Liver (tissue), 9 donors: ENCODE data around the gene CEACAM1. TPM values are rescaled to one million over a fixed set of nuclear protein-coding genes. Genes with fewer than 3 reads are reported as not detected.

Experiments used
- DNase-seq: peaks from one replicate; pipeline ENCODE4 v3.0.0-alpha.2; 2017; ENCODE audit warnings: low spot score
- H3K27ac ChIP-seq, 2 donors: one replicate each; pipeline ENCODE4 v1.7.0; 2013; ENCODE audit warnings: inconsistent platforms in 2 of 2, low read length in 2 of 2, control low read depth in 1 of 2, low read depth in 1 of 2, mild to moderate bottlenecking in 1 of 2
- H3K27me3 ChIP-seq, 4 donors: one replicate each; pipeline versions ENCODE4 v1.6.1 to v1.7.0; 2013; ENCODE audit warnings: low read length in 3 of 4, inconsistent platforms in 1 of 4, mild to moderate bottlenecking in 1 of 4, moderate library complexity in 1 of 4; ENCODE audit not compliant: control insufficient read depth in 4 of 4, insufficient read depth in 4 of 4
- H3K36me3 ChIP-seq, 4 donors: one replicate each; pipeline versions ENCODE4 v1.6.1 to v1.7.0; 2013; ENCODE audit warnings: low read length in 3 of 4, mild to moderate bottlenecking in 3 of 4, low read depth in 1 of 4, moderate library complexity in 1 of 4; ENCODE audit not compliant: control insufficient read depth in 4 of 4, insufficient read depth in 3 of 4
- H3K4me1 ChIP-seq, 4 donors: one replicate each; pipeline versions ENCODE4 v1.6.1 to v1.7.0; 2013; ENCODE audit warnings: low read length in 3 of 4, mild to moderate bottlenecking in 3 of 4, moderate library complexity in 1 of 4; ENCODE audit not compliant: control insufficient read depth in 4 of 4, insufficient read depth in 4 of 4
- H3K4me3 ChIP-seq, 3 donors: one replicate each; pipeline versions ENCODE4 v1.6.1 to v1.7.0; 2013; ENCODE audit warnings: low read length in 3 of 3, control low read depth in 1 of 3, low read depth in 1 of 3, mild to moderate bottlenecking in 1 of 3
- H3K9ac ChIP-seq, 2 donors: one replicate each; pipeline ENCODE4 v1.7.0; 2013; ENCODE audit warnings: low read length in 2 of 2, mild to moderate bottlenecking in 2 of 2, moderate library complexity in 2 of 2, control low read depth in 1 of 2, low read depth in 1 of 2
- H3K9me3 ChIP-seq, 4 donors: one replicate each; pipeline versions ENCODE4 v1.6.1 to v1.7.0; 2013; ENCODE audit warnings: low read length in 3 of 4; ENCODE audit not compliant: control insufficient read depth in 4 of 4
- ATF3 ChIP-seq: IDR thresholded peaks from 2 replicates; pipeline ENCODE4 v1.6.1; 2016; ENCODE audit warnings: antibody characterized with exemption
- EGR1 ChIP-seq, 2 donors: IDR thresholded peaks; 2 replicates each; pipeline ENCODE4 v1.6.1; 2016 to 2018; ENCODE audit warnings: antibody characterized with exemption in 2 of 2, low read depth in 2 of 2
- FOXA2 ChIP-seq: IDR thresholded peaks from 2 replicates; pipeline ENCODE4 v1.6.1; 2016; ENCODE audit warnings: antibody characterized with exemption
- GABPA ChIP-seq, 2 donors: IDR thresholded peaks in 1 of 2; conservative IDR thresholded peaks in 1 of 2; 2 replicates each; pipeline ENCODE4 v1.6.1; 2016; ENCODE audit warnings: antibody characterized with exemption in 2 of 2, mild to moderate bottlenecking in 1 of 2, moderate library complexity in 1 of 2
- HNF4A ChIP-seq, 2 donors: conservative IDR thresholded peaks; 2 replicates each; pipeline ENCODE4 v1.6.1; 2016; ENCODE audit warnings: antibody characterized with exemption in 2 of 2, mild to moderate bottlenecking in 2 of 2
- HNF4G ChIP-seq: IDR thresholded peaks from 2 replicates; pipeline ENCODE4 v1.6.1; 2016; ENCODE audit warnings: antibody characterized with exemption
- MAX ChIP-seq: IDR thresholded peaks from 2 replicates; pipeline ENCODE4 v1.6.1; 2016; ENCODE audit warnings: antibody characterized with exemption
- NR2F2 ChIP-seq: IDR thresholded peaks from 2 replicates; pipeline ENCODE4 v1.6.1; 2016; ENCODE audit warnings: antibody characterized with exemption
- RAD21 ChIP-seq, 2 donors: IDR thresholded peaks; 2 replicates each; pipeline ENCODE4 v1.6.1; 2016; ENCODE audit warnings: antibody characterized with exemption in 2 of 2, mild to moderate bottlenecking in 2 of 2
- REST ChIP-seq: IDR thresholded peaks from 2 replicates; pipeline ENCODE4 v1.6.1; 2016; ENCODE audit warnings: antibody characterized with exemption, mild to moderate bottlenecking
- RXRA ChIP-seq, 2 donors: IDR thresholded peaks; 2 replicates each; pipeline ENCODE4 v1.6.1; 2017 to 2018; ENCODE audit warnings: antibody characterized with exemption in 2 of 2, mild to moderate bottlenecking in 1 of 2
- TAF1 ChIP-seq: conservative IDR thresholded peaks from 2 replicates; pipeline ENCODE4 v1.6.1; 2016; ENCODE audit warnings: antibody characterized with exemption, mild to moderate bottlenecking
- ZBTB33 ChIP-seq: IDR thresholded peaks from 2 replicates; pipeline ENCODE4 v1.6.1; 2016; ENCODE audit warnings: antibody characterized with exemption
- WGBS: extraction: QIAGEN DNeasy Blood & Tissue Kit; methylation state at CpG from one replicate; pipeline ENCODE4 v1.1.7; 2013; 5-methylcytosine and 5-hydroxymethylcytosine counted together
- polyA plus RNA-seq, 2 donors: library from polyadenylated mRNA; stranded (reverse) in 1 of 2; unstranded in 1 of 2; fragments of 200-250 nt in 1 of 2; fragments of >200 nt in 1 of 2; fragmentation: Nextera tagmentation in 1 of 2; extraction: Ambion mirVana in 1 of 2; gene quantifications; one replicate each; pipeline versions ENCODE4 v1.2.1 to v1.2.3, GENCODE V29; 2013 to 2015
- total RNA-seq, 2 donors: library from RNA; depleted of rRNA; stranded (reverse); fragments of >200 nt; gene quantifications; one replicate each; pipeline ENCODE4 v1.2.3, GENCODE V29; 2014
- donor health status: healthy.
- donor health status: healthy.
- donor health status: healthy.
- donor health status: healthy.
- donor health status: healthy.

The CEACAM1 gene
- total and polyA plus RNA-seq, 4 donors = 8.3 to 36.7 (median 26.8) TPM

- DNase-seq = no peak
- H3K9ac ChIP-seq = no peak overlapping the region
- H3K27me3 ChIP-seq = no peaks in the 10 kb centered on the region
- 92% methylated on average over 3 of the region's 3 CpGs for WGBS
- TF ChIP-seq TAF1 (no peak), FOXA2 (no peak), REST (no peak), EGR1 (IDR thresholded peaks at IDR 0.05; ENCODE audit: low read depth in 2 of 2) (no peak), MAX (no peak), GABPA (IDR thresholded peaks at IDR 0.05 in 1 of 2, conservative IDR thresholded peaks at IDR 0.05 in 1 of 2) (no peak), HNF4A (conservative IDR thresholded peaks at IDR 0.05) (no peak), ATF3 (no peak), NR2F2 (no peak), RAD21 (IDR thresholded peaks at IDR 0.05) (no peak), RXRA (IDR thresholded peaks at IDR 0.05) (no peak), HNF4G (no peak)
- H3K4me1 ChIP-seq = peaks cover 0 to 4% (median 1%) of the 10 kb centered on the region in 4 donors
- H3K9me3 ChIP-seq = no peaks in the 10 kb centered on the region
- no peaks in the 10 kb centered on the region for H3K36me3 ChIP-seq
- H3K27ac ChIP-seq = no peak overlapping the region
- no peak overlapping the region for H3K4me3 ChIP-seq
These were observed 59.9 kb downstream of the CEACAM1 start for GRCh38 chr19:42468273-42468796.

GRCh38 chr19:42467183-42467760, 61.0 kb downstream of the CEACAM1 start:
- Histone ChIP-seq H3K4me1 (peaks cover 0 to 4% (median 1%) of the 10 kb centered on the region in 4 donors), H3K27me3 (no peaks in the 10 kb centered on the region), H3K9ac (no peak overlapping the region), H3K27ac (no peak overlapping the region), H3K9me3 (no peaks in the 10 kb centered on the region), H3K36me3 (no peaks in the 10 kb centered on the region), H3K4me3 (no peak overlapping the region)
- TF ChIP-seq ZBTB33 (no peak), TAF1 (no peak), HNF4G (no peak), EGR1 (IDR thresholded peaks at IDR 0.05; ENCODE audit: low read depth in 2 of 2) (no peak), RAD21 (IDR thresholded peaks at IDR 0.05) (no peak)
- DNase-seq = no peak
- 67% methylated on average over 5 of the region's 5 CpGs for WGBS
